Stomach (tissue), 4 donors: ENCODE data around the gene NHLH2.

Source experiments
- CTCF ChIP-seq, 7 experiments: fragments of 450-650 bp in 4 of 7; fragments of 200-600 bp in 3 of 7; sonication (generic) in 3 of 7; IDR thresholded peaks; one replicate each; pipeline ENCODE4 v1.5.1; 2016 to 2019; ENCODE audit warnings: antibody characterized with exemption in 7 of 7, control low read depth in 2 of 7, mild to moderate bottlenecking in 1 of 7
- POLR2A ChIP-seq, 4 donors: fragments of 450-650 bp; IDR thresholded peaks; one replicate each; pipeline ENCODE4 v1.6.1; 2016; ENCODE audit warnings: antibody characterized with exemption in 4 of 4, control low read depth in 2 of 4, mild to moderate bottlenecking in 1 of 4, moderate library complexity in 1 of 4
- POLR2AphosphoS5 ChIP-seq, 3 donors: sonication (generic); formaldehyde crosslinking; IDR thresholded peaks; one replicate each; pipeline ENCODE4 v1.6.1; 2016; ENCODE audit warnings: antibody characterized with exemption in 3 of 3

DNA sequence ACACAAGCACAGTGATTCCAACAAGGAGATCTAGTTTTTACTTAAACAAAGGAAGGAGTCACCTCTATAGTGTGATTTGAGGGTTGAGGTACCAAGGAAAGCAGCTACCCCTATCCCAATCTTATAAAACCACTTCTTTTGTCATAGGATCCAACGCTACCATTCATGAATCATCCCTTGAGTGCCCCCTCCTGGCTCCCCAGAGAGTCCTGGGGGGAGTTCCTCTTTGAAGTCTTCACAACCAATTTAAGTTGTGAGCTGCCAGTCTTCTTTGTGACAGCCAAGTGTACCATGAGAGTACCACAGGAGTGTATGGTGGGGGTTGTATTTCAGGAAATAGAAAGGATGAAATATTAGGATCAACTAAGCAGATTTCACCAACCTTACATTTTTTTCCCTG lies 39.1 kb upstream of the NHLH2 start:
- TF ChIP-seq CTCF (IDR thresholded peaks at IDR 0.05) (no peak), POLR2AphosphoS5 (IDR thresholded peaks at IDR 0.05) (no peak), POLR2A (IDR thresholded peaks at IDR 0.05) (no peak)
